Gastrocnemius medialis (tissue), 4 donors: ENCODE results near the gene MNAT1. TPM values are rescaled to one million over a fixed set of nuclear protein-coding genes. Genes with fewer than 3 reads are reported as not detected.
A peak's percentile ranks its signal among the peaks of the same experiment; 100 is the strongest.

Experiments used
- ATAC-seq, 2 donors: fragments of 150-250 bp; one replicate each; pipeline ENCODE4 v1.9.1; 2016
- DNase-seq, 2 donors: peaks; one replicate each; pipeline ENCODE4 v3.0.0-alpha.2; 2019
- H3K27ac ChIP-seq, 4 donors: fragments of 200-600 bp; sonication (generic); 1 replicate in 1 of 4; 2 replicates in 3 of 4; pipeline ENCODE4 v1.5.1; 2016 to 2018; ENCODE audit warnings: mild to moderate bottlenecking in 2 of 4, moderate library complexity in 1 of 4
- H3K27me3 ChIP-seq, 3 donors: fragments of 200-600 bp; sonication (generic) in 2 of 3; 1 replicate in 1 of 3; 2 replicates in 2 of 3; pipeline versions ENCODE4 v1.5.1 to v1.6.0; 2016 to 2019; ENCODE audit warnings: mild to moderate bottlenecking in 1 of 3, moderate library complexity in 1 of 3
- H3K36me3 ChIP-seq, 2 donors: fragments of 200-600 bp; sonication (generic) in 1 of 2; one replicate each; pipeline ENCODE4 v1.5.1; 2017 to 2018
- H3K4me1 ChIP-seq, 2 donors: fragments of 200-600 bp; sonication (generic) in 1 of 2; one replicate each; pipeline ENCODE4 v1.5.1; 2016 to 2017; ENCODE audit warnings: mild to moderate bottlenecking in 2 of 2
- H3K4me3 ChIP-seq, 4 donors: fragments of 200-600 bp; sonication (generic) in 3 of 4; 1 replicate in 1 of 4; 2 replicates in 3 of 4; pipeline ENCODE4 v1.5.1; 2016 to 2019; ENCODE audit warnings: mild to moderate bottlenecking in 2 of 4
- H3K9me3 ChIP-seq, 3 donors: fragments of 200-600 bp; sonication (generic) in 2 of 3; 1 replicate in 1 of 3; 2 replicates in 2 of 3; pipeline ENCODE4 v1.5.1; 2016 to 2019
- POLR2A ChIP-seq, 2 donors: fragments of 450-650 bp; IDR thresholded peaks; one replicate each; pipeline ENCODE4 v1.6.1; 2017; ENCODE audit warnings: antibody characterized with exemption in 2 of 2, mild to moderate bottlenecking in 2 of 2, moderate library complexity in 2 of 2
- in situ Hi-C, 4 donors: fragments of 200-750 bp; cut with MboI; loops; one replicate each; pipeline versions ENCODE4 v1.15.0 to v1.8.0; 2017; ENCODE audit warnings: low sequenced_read_pairs in 4 of 4
- intact Hi-C: fragments of 100-400 bp; cut with DNase I; formaldehyde crosslinking; loops from one replicate; pipeline ENCODE4 v1.15.1; 2023; ENCODE audit warnings: low total_unique reads
- total RNA-seq, 4 donors: library from RNA; depleted of rRNA; stranded (reverse); fragments of >200 nt; gene quantifications; one replicate each; pipeline versions ENCODE4 v1.1.0 to v1.2.3, GENCODE V29; 2016
- TF ChIP-seq, protein P1 (sequence below), 5 experiments: fragments of 450-650 bp in 3 of 5; fragments of 200-600 bp in 2 of 5; sonication (generic) in 2 of 5; IDR thresholded peaks in 4 of 5; conservative IDR thresholded peaks in 1 of 5; 1 replicate in 4 of 5; 2 replicates in 1 of 5; pipeline ENCODE4 v1.5.1; 2016 to 2019; ENCODE audit warnings: antibody characterized with exemption in 5 of 5, mild to moderate bottlenecking in 3 of 5, moderate library complexity in 3 of 5

The MNAT1 gene
- total RNA-seq, 4 donors from 2014 or later, result 50.1 to 69.2 (median 62.0) TPM

DNA sequence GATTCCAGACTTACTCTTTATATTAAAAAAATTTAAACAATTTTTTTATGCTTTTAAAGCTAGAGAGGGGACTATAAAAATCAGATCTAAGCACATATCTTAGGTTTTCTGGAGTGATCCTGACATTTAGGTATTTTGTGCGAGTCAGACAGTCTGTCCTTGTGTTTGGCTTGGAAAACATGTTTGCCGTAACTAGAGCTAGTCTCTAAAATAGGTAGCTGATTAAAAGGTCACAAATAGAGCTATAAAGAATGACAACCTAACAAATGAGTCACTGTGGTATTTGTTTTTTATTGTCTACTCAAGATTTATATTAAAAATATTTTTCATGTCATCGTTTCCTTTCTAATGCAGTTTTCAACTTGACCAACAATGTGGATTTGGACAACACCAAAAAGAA lies 73.4 kb downstream of the MNAT1 start:
- Histone ChIP-seq H3K9me3 (no peaks in the 10 kb centered on the region), H3K4me1 (peaks cover 8 to 28% of the 10 kb centered on the region in 2 donors), H3K36me3 (peaks cover 0 to 13% of the 10 kb centered on the region in 2 donors), H3K27me3 (no peaks in the 10 kb centered on the region), H3K27ac (peak overlapping the region; percentile 74 to 82 (median 80)), H3K4me3 (peak overlapping the region in 3 of 4 donors; percentile 11 to 26 (median 14))
- no peak for DNase-seq
- in situ Hi-C loops, result no loop called here
- no peak for TF ChIP-seq POLR2A (IDR thresholded peaks at IDR 0.05)
- TF ChIP-seq, protein P1, sequence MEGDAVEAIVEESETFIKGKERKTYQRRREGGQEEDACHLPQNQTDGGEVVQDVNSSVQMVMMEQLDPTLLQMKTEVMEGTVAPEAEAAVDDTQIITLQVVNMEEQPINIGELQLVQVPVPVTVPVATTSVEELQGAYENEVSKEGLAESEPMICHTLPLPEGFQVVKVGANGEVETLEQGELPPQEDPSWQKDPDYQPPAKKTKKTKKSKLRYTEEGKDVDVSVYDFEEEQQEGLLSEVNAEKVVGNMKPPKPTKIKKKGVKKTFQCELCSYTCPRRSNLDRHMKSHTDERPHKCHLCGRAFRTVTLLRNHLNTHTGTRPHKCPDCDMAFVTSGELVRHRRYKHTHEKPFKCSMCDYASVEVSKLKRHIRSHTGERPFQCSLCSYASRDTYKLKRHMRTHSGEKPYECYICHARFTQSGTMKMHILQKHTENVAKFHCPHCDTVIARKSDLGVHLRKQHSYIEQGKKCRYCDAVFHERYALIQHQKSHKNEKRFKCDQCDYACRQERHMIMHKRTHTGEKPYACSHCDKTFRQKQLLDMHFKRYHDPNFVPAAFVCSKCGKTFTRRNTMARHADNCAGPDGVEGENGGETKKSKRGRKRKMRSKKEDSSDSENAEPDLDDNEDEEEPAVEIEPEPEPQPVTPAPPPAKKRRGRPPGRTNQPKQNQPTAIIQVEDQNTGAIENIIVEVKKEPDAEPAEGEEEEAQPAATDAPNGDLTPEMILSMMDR (IDR thresholded peaks at IDR 0.05 in 4 of 5, conservative IDR thresholded peaks at IDR 0.05 in 1 of 5), result no peak
- intact Hi-C loops, result loop anchor here (5.0 kb wide), 2 partner anchors 86 to 151 kb away; partner anchors contain the start of gene SIX4
- peak; percentile 70 to 75 for ATAC-seq

DNA sequence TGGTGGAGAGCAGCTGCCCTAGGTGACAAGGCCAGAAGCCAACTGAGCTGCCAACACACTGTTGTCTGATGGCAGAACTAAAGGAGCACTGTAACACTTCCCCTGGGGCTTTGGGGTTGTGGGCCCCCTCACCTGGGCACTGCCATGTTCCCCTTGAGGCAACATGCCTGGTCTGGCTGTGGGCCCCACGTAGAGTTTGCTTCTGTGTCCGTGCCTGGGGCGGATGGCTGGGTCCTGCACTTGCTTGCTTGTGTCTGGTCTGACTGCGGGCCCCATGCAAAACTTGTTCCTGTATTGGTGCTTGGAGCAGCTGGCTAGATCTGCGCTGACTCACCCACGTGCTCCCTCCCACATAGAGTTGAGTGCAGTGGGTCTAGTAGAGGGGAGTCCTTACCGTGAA lies 78.4 kb downstream of the MNAT1 start:
- H3K9me3 ChIP-seq, result no peaks in the 10 kb centered on the region
- peaks cover 5 to 18% of the 10 kb centered on the region in 2 donors for H3K4me1 ChIP-seq
- no peak for TF ChIP-seq POLR2A (IDR thresholded peaks at IDR 0.05)
- TF ChIP-seq, protein P1 (IDR thresholded peaks at IDR 0.05 in 4 of 5, conservative IDR thresholded peaks at IDR 0.05 in 1 of 5), result no peak
- no peak overlapping the region for H3K27ac ChIP-seq
- no peak for DNase-seq
- intact Hi-C loops (no loop called here), in situ Hi-C loops (no loop called here)
- H3K4me3 ChIP-seq, result no peak overlapping the region
- no peaks in the 10 kb centered on the region for H3K27me3 ChIP-seq
- peaks cover 0 to 26% of the 10 kb centered on the region in 2 donors for H3K36me3 ChIP-seq
- ATAC-seq, result no peak

DNA sequence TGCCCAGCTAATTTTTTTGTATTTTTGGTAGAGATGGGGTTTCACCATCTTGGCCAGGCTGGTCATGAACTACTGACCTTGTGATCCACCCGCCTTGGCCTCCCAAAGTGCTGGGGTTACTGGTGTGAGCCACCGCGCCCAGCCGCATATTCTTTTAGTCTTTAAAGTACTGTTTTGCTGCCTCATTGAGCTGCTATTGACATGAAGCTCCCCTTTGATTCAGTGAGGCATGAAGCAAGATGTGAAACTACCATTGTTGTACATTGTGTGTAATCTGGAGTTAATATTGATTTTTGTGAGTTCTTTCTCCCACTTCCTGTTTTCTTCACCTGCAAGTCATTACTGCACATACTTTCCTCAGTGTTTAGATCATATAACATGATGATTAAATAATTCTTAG lies 80.8 kb downstream of the MNAT1 start:
- Histone ChIP-seq H3K36me3 (peaks cover 0 to 26% of the 10 kb centered on the region in 2 donors), H3K27me3 (no peaks in the 10 kb centered on the region), H3K9me3 (no peaks in the 10 kb centered on the region), H3K4me1 (peaks cover 10 to 13% of the 10 kb centered on the region in 2 donors), H3K27ac (no peak overlapping the region), H3K4me3 (no peak overlapping the region)
- in situ Hi-C loops (no loop called here), intact Hi-C loops (no loop called here)
- ATAC-seq (no peak), DNase-seq (no peak)
- TF ChIP-seq, protein P1 (IDR thresholded peaks at IDR 0.05 in 4 of 5, conservative IDR thresholded peaks at IDR 0.05 in 1 of 5), result no peak
- TF ChIP-seq POLR2A (IDR thresholded peaks at IDR 0.05), result no peak

DNA sequence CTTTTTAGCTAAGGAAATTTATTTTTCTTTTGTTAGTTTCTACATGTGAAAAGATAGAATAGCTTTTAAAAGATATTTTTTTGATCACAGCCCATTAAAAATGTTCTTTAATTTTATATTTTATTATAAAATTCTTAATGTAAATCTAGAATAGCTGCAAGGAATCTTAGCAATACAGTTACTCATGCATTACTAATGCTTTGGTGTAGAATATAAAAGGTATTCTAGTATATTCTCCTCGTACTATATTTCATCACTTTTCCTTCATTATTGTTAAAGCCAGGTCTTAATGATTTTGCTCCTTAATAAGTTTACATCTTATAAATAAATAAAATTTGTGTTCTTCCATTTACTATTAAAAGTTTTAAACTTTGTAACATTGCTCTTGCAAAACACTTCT lies 82.6 kb downstream of the MNAT1 start:
- no peak for DNase-seq
- TF ChIP-seq, protein P1 (IDR thresholded peaks at IDR 0.05 in 4 of 5, conservative IDR thresholded peaks at IDR 0.05 in 1 of 5), result no peak
- TF ChIP-seq POLR2A (IDR thresholded peaks at IDR 0.05), result no peak
- H3K36me3 ChIP-seq, result peaks cover 0 to 22% of the 10 kb centered on the region in 2 donors

DNA sequence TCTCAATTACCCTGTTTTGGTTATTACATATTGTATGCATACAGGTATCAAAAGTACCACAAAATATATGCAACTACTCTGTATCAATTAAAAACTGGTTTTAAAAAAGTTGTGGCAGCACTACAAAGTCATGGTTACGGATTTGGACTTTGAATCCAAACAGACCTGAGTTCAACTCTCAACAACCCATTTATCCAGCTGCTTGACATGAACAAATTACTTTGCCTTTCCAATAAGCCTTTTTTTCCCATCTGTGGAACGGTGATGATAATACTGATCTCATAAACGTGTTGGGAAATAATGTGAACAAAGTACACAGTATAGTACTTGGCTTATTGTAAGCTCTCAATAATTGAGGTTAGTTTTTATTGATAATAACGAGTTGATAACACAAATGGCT lies 85.0 kb downstream of the MNAT1 start:
- DNase-seq, result no peak
- intact Hi-C loops (no loop called here), in situ Hi-C loops (no loop called here)
- H3K4me1 ChIP-seq, result peaks cover 12 to 13% of the 10 kb centered on the region in 2 donors
- TF ChIP-seq POLR2A (IDR thresholded peaks at IDR 0.05), result no peak
- TF ChIP-seq, protein P1 (IDR thresholded peaks at IDR 0.05 in 4 of 5, conservative IDR thresholded peaks at IDR 0.05 in 1 of 5), result no peak
- H3K9me3 ChIP-seq, result no peaks in the 10 kb centered on the region
- no peak overlapping the region for H3K4me3 ChIP-seq
- no peaks in the 10 kb centered on the region for H3K27me3 ChIP-seq
- peaks cover 0 to 2% of the 10 kb centered on the region in 2 donors for H3K36me3 ChIP-seq
- no peak for ATAC-seq
- H3K27ac ChIP-seq, result no peak overlapping the region

More for the DNA sequence above, 82.6 kb downstream of the MNAT1 start:
- Histone ChIP-seq H3K4me3 (no peak overlapping the region), H3K9me3 (no peaks in the 10 kb centered on the region), H3K27me3 (no peaks in the 10 kb centered on the region), H3K27ac (no peak overlapping the region), H3K4me1 (peaks cover 7 to 13% of the 10 kb centered on the region in 2 donors)
- no peak for ATAC-seq
- intact Hi-C loops (no loop called here), in situ Hi-C loops (no loop called here)
